ENCODE results near the gene ADAM19. TPM values are rescaled to one million over a fixed set of nuclear protein-coding genes. Genes with fewer than 3 reads are reported as not detected.

Gene ADAM19
- total and polyA plus RNA-seq, 2 experiments from 2014 or later = 6.5 to 11.5 TPM

GRCh38 chr5:157582731-157583620 lies 7.4 kb upstream of the ADAM19 start:
- DNase-seq (ENCODE audit: low read depth in 1 of 2, low spot score in 1 of 2) = no peak
- no peak for TF ChIP-seq CTCF (IDR thresholded peaks at IDR 0.05; ENCODE audit: low read depth, low read length)
- H3K27ac ChIP-seq = no peak overlapping the region
- no peak overlapping the region for H3K4me3 ChIP-seq
- H3K36me3 ChIP-seq = no peaks in the 10 kb centered on the region
- no peaks in the 10 kb centered on the region for H3K9me3 ChIP-seq (ENCODE audit: low read depth)
- H3K27me3 ChIP-seq = no peaks in the 10 kb centered on the region
- H3K4me1 ChIP-seq (ENCODE audit: low read depth) = peaks cover 8% of the 10 kb centered on the region

- Histone ChIP-seq H3K4me1 (ENCODE audit: low read depth) (peaks cover 8% of the 10 kb centered on the region), H3K4me3 (no peak overlapping the region), H3K36me3 (no peaks in the 10 kb centered on the region), H3K27me3 (no peaks in the 10 kb centered on the region), H3K9me3 (ENCODE audit: low read depth) (no peaks in the 10 kb centered on the region), H3K27ac (no peak overlapping the region)
- TF ChIP-seq CTCF (IDR thresholded peaks at IDR 0.05; ENCODE audit: low read depth, low read length) = no peak
- DNase-seq (ENCODE audit: low read depth in 1 of 2, low spot score in 1 of 2) = peak in 1 of 2 donors; percentile 10
Observed at GRCh38 chr5:157581901-157582300, 6.3 kb upstream of the ADAM19 start.

GRCh38 chr5:157578079-157578780 lies 2.7 kb upstream of the ADAM19 start:
- Histone ChIP-seq H3K36me3 (no peaks in the 10 kb centered on the region), H3K9me3 (ENCODE audit: low read depth) (no peaks in the 10 kb centered on the region), H3K27me3 (no peaks in the 10 kb centered on the region), H3K27ac (no peak overlapping the region), H3K4me1 (ENCODE audit: low read depth) (peaks cover 6% of the 10 kb centered on the region), H3K4me3 (no peak overlapping the region)
- no peak for DNase-seq (ENCODE audit: low read depth in 1 of 2, low spot score in 1 of 2)
- TF ChIP-seq CTCF (IDR thresholded peaks at IDR 0.05; ENCODE audit: low read depth, low read length) = no peak

- H3K36me3 ChIP-seq = no peaks in the 10 kb centered on the region
- H3K27ac ChIP-seq = no peak overlapping the region
- no peak for TF ChIP-seq CTCF (IDR thresholded peaks at IDR 0.05; ENCODE audit: low read depth, low read length)
- no peaks in the 10 kb centered on the region for H3K9me3 ChIP-seq (ENCODE audit: low read depth)
- H3K4me3 ChIP-seq = no peak overlapping the region
- H3K4me1 ChIP-seq (ENCODE audit: low read depth) = no peaks in the 10 kb centered on the region
- no peak for DNase-seq (ENCODE audit: low read depth in 1 of 2, low spot score in 1 of 2)
- no peaks in the 10 kb centered on the region for H3K27me3 ChIP-seq
Observed at GRCh38 chr5:157576678-157577077, 1.1 kb upstream of the ADAM19 start.

- DNase-seq (ENCODE audit: low read depth in 1 of 2, low spot score in 1 of 2) = peak in 1 of 2 donors; percentile 68
- H3K9me3 ChIP-seq (ENCODE audit: low read depth) = no peaks in the 10 kb centered on the region
- no peak overlapping the region for H3K27ac ChIP-seq
- peaks cover 3% of the 10 kb centered on the region for H3K4me1 ChIP-seq (ENCODE audit: low read depth)
- TF ChIP-seq CTCF (IDR thresholded peaks at IDR 0.05; ENCODE audit: low read depth, low read length) = no peak
- no peaks in the 10 kb centered on the region for H3K27me3 ChIP-seq
- no peaks in the 10 kb centered on the region for H3K36me3 ChIP-seq
- peak overlapping the region; percentile 76 for H3K4me3 ChIP-seq
Observed at GRCh38 chr5:157574456-157575380, 857 bp downstream of the ADAM19 start.
